HT-29 (cell line): ENCODE data around the gene CDRT15. TPM values are rescaled to one million over a fixed set of nuclear protein-coding genes. Genes with fewer than 3 reads are reported as not detected.
"Not testable (repeated sequence)": the region's sequence is repeated elsewhere in the genome, so short reads cannot be mapped to it uniquely, and the experiment has no call there.

Source experiments
- DNase-seq: peaks from one replicate; pipeline ENCODE4 v3.0.0-alpha.2; 2015; ENCODE audit warnings: low spot score
- total RNA-seq: library from RNA; depleted of rRNA; stranded (reverse); fragments of >200 nt; shearing (Covaris generic); gene quantifications from 2 replicates; pipeline ENCODE4 v1.2.3, GENCODE V29; 2014; rRNA removed

Gene CDRT15
- total RNA-seq, 1 experiment from 2014 or later = not detected

GRCh38 chr17:14186443-14186842 lies 50.2 kb downstream of the CDRT15 start:
- DNase-seq = not testable (repeated sequence)

Other genes starting within 250 kb of the CDRT15 start
- 10.8 and 13.3 TPM in 2 replicates for gene COX10, start 167.4 kb downstream of the CDRT15 start, total RNA-seq
- gene HS3ST3B1, start 64.2 kb upstream of the CDRT15 start, total RNA-seq = 0.13 TPM in 1 of 2 replicates, not detected in the other